BE2C (cell line): Measurements from ENCODE around the gene RABIF.

Source experiments
- DNase-seq: peaks from one replicate; pipeline ENCODE4 v3.0.0-alpha.2; 2020
- H3K27me3 ChIP-seq: fragments of 250-450 bp; sonication (Bioruptor Pico); 2 replicates; pipeline ENCODE4 v1.5.1; 2020; ENCODE audit warnings: mild to moderate bottlenecking
- H3K36me3 ChIP-seq: fragments of 250-450 bp; sonication (Bioruptor Pico); 2 replicates; pipeline ENCODE4 v1.5.1; 2020; ENCODE audit warnings: mild to moderate bottlenecking
- H3K4me1 ChIP-seq: fragments of 250-450 bp; sonication (Bioruptor Pico); 2 replicates; pipeline ENCODE4 v1.5.1; 2020
- H3K4me3 ChIP-seq: 2 replicates; pipeline ENCODE4 v1.5.1; 2011; ENCODE audit warnings: low read depth, low read length
- H3K9me3 ChIP-seq: fragments of 250-450 bp; sonication (Bioruptor Pico); 2 replicates; pipeline ENCODE4 v1.5.1; 2020
- CTCF ChIP-seq: IDR thresholded peaks from 2 replicates; pipeline ENCODE4 v1.5.1; 2012; ENCODE audit warnings: mild to moderate bottlenecking, low read depth, low read length

Gene RABIF

GRCh38 chr1:202856014-202856413 lies 32.9 kb downstream of the RABIF start:
- Histone ChIP-seq H3K4me3 (no peak overlapping the region), H3K4me1 (no peaks in the 10 kb centered on the region), H3K27me3 (no peaks in the 10 kb centered on the region), H3K36me3 (no peaks in the 10 kb centered on the region; the same call in 1 of the 2 replicates), H3K9me3 (no peaks in the 10 kb centered on the region)
- DNase-seq: no peak
- TF ChIP-seq CTCF: no peak

GRCh38 chr1:202854787-202855186 lies 34.2 kb downstream of the RABIF start:
- H3K27me3 ChIP-seq: no peaks in the 10 kb centered on the region
- DNase-seq: no peak
- no peaks in the 10 kb centered on the region for H3K4me1 ChIP-seq
- H3K9me3 ChIP-seq: no peaks in the 10 kb centered on the region
- H3K4me3 ChIP-seq: no peak overlapping the region
- no peaks in the 10 kb centered on the region; the same call in 1 of the 2 replicates for H3K36me3 ChIP-seq
- no peak for TF ChIP-seq CTCF

- Histone ChIP-seq H3K36me3 (no peaks in the 10 kb centered on the region; the same call in 1 of the 2 replicates), H3K4me1 (no peaks in the 10 kb centered on the region), H3K4me3 (no peak overlapping the region), H3K9me3 (no peaks in the 10 kb centered on the region), H3K27me3 (no peaks in the 10 kb centered on the region)
- DNase-seq: peak; percentile 58
- TF ChIP-seq CTCF: peak; percentile 73
These were observed 36.6 kb downstream of the RABIF start for GRCh38 chr1:202852163-202852904.

GRCh38 chr1:202850593-202851362 lies 38.2 kb downstream of the RABIF start:
- Histone ChIP-seq H3K4me1 (no peaks in the 10 kb centered on the region), H3K4me3 (no peak overlapping the region), H3K27me3 (no peaks in the 10 kb centered on the region), H3K36me3 (no peaks in the 10 kb centered on the region; the same call in 1 of the 2 replicates), H3K9me3 (no peaks in the 10 kb centered on the region)
- DNase-seq: no peak
- no peak for TF ChIP-seq CTCF

GRCh38 chr1:202848191-202848542 lies 40.8 kb downstream of the RABIF start:
- no peaks in the 10 kb centered on the region for H3K9me3 ChIP-seq
- DNase-seq: no peak
- no peak overlapping the region for H3K4me3 ChIP-seq
- TF ChIP-seq CTCF: no peak
- no peaks in the 10 kb centered on the region for H3K27me3 ChIP-seq
- H3K4me1 ChIP-seq: no peaks in the 10 kb centered on the region
- no peaks in the 10 kb centered on the region for H3K36me3 ChIP-seq

GRCh38 chr1:202844935-202845334 lies 44.0 kb downstream of the RABIF start:
- H3K9me3 ChIP-seq: no peaks in the 10 kb centered on the region
- no peak for TF ChIP-seq CTCF

More at GRCh38 chr1:202844935-202845334, 44.0 kb downstream of the RABIF start:
- H3K36me3 ChIP-seq: no peaks in the 10 kb centered on the region
- H3K4me1 ChIP-seq: no peaks in the 10 kb centered on the region
- H3K4me3 ChIP-seq: no peak overlapping the region
- no peak for DNase-seq
- no peaks in the 10 kb centered on the region for H3K27me3 ChIP-seq
